PC-3 (cell line): Measurements from ENCODE around the gene C3orf62. TPM values are rescaled to one million over a fixed set of nuclear protein-coding genes. Genes with fewer than 3 reads are reported as not detected.
"Not testable (repeated sequence)": the region's sequence is repeated elsewhere in the genome, so short reads cannot be mapped to it uniquely, and the experiment has no call there.

Source experiments
- ATAC-seq: fragments of 200-7000 bp; cut with Tn5 transposase; 2 replicates; pipeline ENCODE4 v1.9.1; 2020; ENCODE audit warnings: mild to moderate bottlenecking, moderate library complexity
- BruUV-seq: library from RNA; stranded (reverse); fragments of 400-500 nt; replicated peaks from 2 replicates; lab custom pipeline; 2021; lab: Mats Ljungman, UMichigan
- CTCF ChIA-PET: fragments of 300-600 bp; sonication (Branson Sonifier 250); formaldehyde crosslinking; loops from one replicate; lab custom pipeline; 2022; ENCODE audit warnings: antibody characterized with exemption; lab: Charles Lee
- POLR2A ChIA-PET: fragments of 300-600 bp; sonication (Branson Sonifier 250); formaldehyde crosslinking; loops from one replicate; lab custom pipeline; 2022; ENCODE audit warnings: antibody characterized with exemption; ENCODE audit not compliant: unreplicated experiment; lab: Charles Lee
- DNase-seq: peaks from one replicate; pipeline ENCODE4 v3.0.0-alpha.2; 2015
- H2AFZ ChIP-seq: fragments of 300-600 bp; sonication (generic); 2 replicates; pipeline ENCODE4 v1.6.0; 2016; ENCODE audit warnings: antibody characterized with exemption, low read length
- H3F3A ChIP-seq: fragments of 300-600 bp; sonication (generic); one replicate; pipeline ENCODE4 v1.6.0; 2017; ENCODE audit warnings: antibody characterized with exemption, low read length, control low read depth, mild to moderate bottlenecking; ENCODE audit not compliant: unreplicated experiment
- H3K27ac ChIP-seq: fragments of 300-600 bp; sonication (generic); 2 replicates; pipeline ENCODE4 v1.5.1; 2016; ENCODE audit warnings: mild to moderate bottlenecking, low read length
- H3K27me3 ChIP-seq: fragments of 300-600 bp; sonication (generic); 2 replicates; pipeline ENCODE4 v1.6.1; 2016; ENCODE audit warnings: low read length, mixed read lengths
- H3K36me3 ChIP-seq: fragments of 300-600 bp; sonication (generic); 2 replicates; pipeline ENCODE4 v1.6.1; 2016; ENCODE audit warnings: low read depth, mixed run types, low read length, mixed read lengths
- H3K4me1 ChIP-seq: fragments of 300-600 bp; sonication (generic); 2 replicates; pipeline ENCODE4 v1.5.1; 2016; ENCODE audit warnings: low read length; ENCODE audit not compliant: insufficient read depth
- H3K4me2 ChIP-seq: fragments of 300-600 bp; sonication (generic); 2 replicates; pipeline ENCODE4 v1.6.0; 2016; ENCODE audit warnings: low read length
- H3K4me3 ChIP-seq: fragments of 300-600 bp; sonication (generic); 2 replicates; pipeline ENCODE4 v1.5.1; 2016; ENCODE audit warnings: mild to moderate bottlenecking, low read length, mixed read lengths
- H3K79me2 ChIP-seq: fragments of 300-600 bp; sonication (generic); 2 replicates; pipeline ENCODE4 v1.6.1; 2017; ENCODE audit warnings: low read length, mixed read lengths
- H3K9ac ChIP-seq: fragments of 300-600 bp; sonication (generic); 2 replicates; pipeline ENCODE4 v1.6.0; 2016; ENCODE audit warnings: mild to moderate bottlenecking, low read length
- H3K9me2 ChIP-seq: fragments of 300-600 bp; sonication (generic); replicated peaks from 2 replicates; pipeline ENCODE4 v1.6.1; 2016; ENCODE audit warnings: mixed run types, low read length, mixed read lengths
- H3K9me3 ChIP-seq: fragments of 300-600 bp; sonication (generic); 2 replicates; pipeline ENCODE4 v1.6.1; 2016; ENCODE audit warnings: low read length, mixed read lengths
- H4K20me1 ChIP-seq: fragments of 300-600 bp; sonication (generic); 2 replicates; pipeline ENCODE4 v1.6.1; 2016; ENCODE audit warnings: low read length, mixed read lengths
- EZH2 ChIP-seq: fragments of 300-600 bp; sonication (generic); IDR thresholded peaks from one replicate; pipeline ENCODE4 v1.6.1; 2017; ENCODE audit warnings: antibody characterized with exemption, mild to moderate bottlenecking, low read length; ENCODE audit not compliant: unreplicated experiment
- EZH2phosphoT487 ChIP-seq: fragments of 300-600 bp; sonication (generic); IDR thresholded peaks from 2 replicates; pipeline ENCODE4 v1.6.1; 2018; ENCODE audit warnings: mild to moderate bottlenecking, antibody characterized with exemption, low read length, borderline replicate concordance
- intact Hi-C: fragments of 100-400 bp; cut with micrococcal nuclease; formaldehyde crosslinking; loops from 2 replicates; pipeline ENCODE4 v1.9.0; 2023
- microRNA-seq: library from miRNA; unstranded; fragments of <30 nt; microRNA quantifications from one replicate; pipeline ENCODE4 v1.1.0, GENCODE V29; 2020; ENCODE audit not compliant: unreplicated experiment
- total RNA-seq: library from RNA; depleted of rRNA; stranded (reverse); fragments of >200 nt; gene quantifications from 2 replicates; pipeline ENCODE4 v1.2.3, GENCODE V29; 2014; rRNA removed
- TF ChIP-seq, protein P1 (sequence below): fragments of 300-600 bp; sonication (generic); conservative IDR thresholded peaks from 2 replicates; pipeline ENCODE4 v1.5.1; 2017; ENCODE audit warnings: antibody characterized with exemption, low read depth, mild to moderate bottlenecking, low read length

Gene C3orf62
- total RNA-seq, 1 experiment from 2014 or later, result 3.9 TPM

DNA sequence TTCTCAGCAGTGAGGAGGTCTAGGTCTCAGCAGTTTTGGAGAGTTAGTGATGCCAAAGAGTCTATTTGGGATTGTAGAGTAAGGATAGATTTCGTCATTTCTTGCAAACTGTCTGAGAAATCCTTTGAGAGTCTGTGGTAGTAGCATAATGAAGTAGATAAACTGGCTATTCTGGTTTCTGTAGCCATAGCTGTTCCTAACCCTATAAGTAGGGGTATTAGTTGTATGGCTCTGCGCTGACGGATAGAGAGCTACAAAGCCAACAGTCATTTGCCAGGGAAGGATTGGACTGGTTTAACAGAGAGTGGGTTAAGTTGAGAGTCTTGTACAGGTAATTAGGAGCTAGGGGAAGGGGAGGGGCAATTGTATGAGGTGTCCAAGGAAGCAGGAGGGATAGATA is 55.0 kb downstream of the C3orf62 start:
- no peak overlapping the region for H2AFZ ChIP-seq
- H3K27ac ChIP-seq, result no peak overlapping the region
- CTCF ChIA-PET, result no interaction called here
- no peak overlapping the region for H3K9ac ChIP-seq
- POLR2A ChIA-PET, result no interaction called here
- H4K20me1 ChIP-seq, result no peaks in the 10 kb centered on the region
- peaks cover 7% of the 10 kb centered on the region for H3K4me1 ChIP-seq
- H3K27me3 ChIP-seq, result no peaks in the 10 kb centered on the region
- intact Hi-C loops, result no loop called here
- no peaks in the 10 kb centered on the region for H3K36me3 ChIP-seq
- TF ChIP-seq EZH2phosphoT487, result no peak
- TF ChIP-seq, protein P1, sequence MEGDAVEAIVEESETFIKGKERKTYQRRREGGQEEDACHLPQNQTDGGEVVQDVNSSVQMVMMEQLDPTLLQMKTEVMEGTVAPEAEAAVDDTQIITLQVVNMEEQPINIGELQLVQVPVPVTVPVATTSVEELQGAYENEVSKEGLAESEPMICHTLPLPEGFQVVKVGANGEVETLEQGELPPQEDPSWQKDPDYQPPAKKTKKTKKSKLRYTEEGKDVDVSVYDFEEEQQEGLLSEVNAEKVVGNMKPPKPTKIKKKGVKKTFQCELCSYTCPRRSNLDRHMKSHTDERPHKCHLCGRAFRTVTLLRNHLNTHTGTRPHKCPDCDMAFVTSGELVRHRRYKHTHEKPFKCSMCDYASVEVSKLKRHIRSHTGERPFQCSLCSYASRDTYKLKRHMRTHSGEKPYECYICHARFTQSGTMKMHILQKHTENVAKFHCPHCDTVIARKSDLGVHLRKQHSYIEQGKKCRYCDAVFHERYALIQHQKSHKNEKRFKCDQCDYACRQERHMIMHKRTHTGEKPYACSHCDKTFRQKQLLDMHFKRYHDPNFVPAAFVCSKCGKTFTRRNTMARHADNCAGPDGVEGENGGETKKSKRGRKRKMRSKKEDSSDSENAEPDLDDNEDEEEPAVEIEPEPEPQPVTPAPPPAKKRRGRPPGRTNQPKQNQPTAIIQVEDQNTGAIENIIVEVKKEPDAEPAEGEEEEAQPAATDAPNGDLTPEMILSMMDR, result no peak
- TF ChIP-seq EZH2, result no peak
- no peaks in the 10 kb centered on the region for H3K9me3 ChIP-seq
- no peaks in the 10 kb centered on the region for H3K79me2 ChIP-seq
- no peak overlapping the region for H3K4me3 ChIP-seq
- H3K4me2 ChIP-seq, result no peak overlapping the region
- no peak for ATAC-seq
- peak; percentile 69 for DNase-seq
- no peaks in the 10 kb centered on the region for H3F3A ChIP-seq
- H3K9me2 ChIP-seq, result no peaks in the 10 kb centered on the region
- BruUV-seq, result no TSS peak

DNA sequence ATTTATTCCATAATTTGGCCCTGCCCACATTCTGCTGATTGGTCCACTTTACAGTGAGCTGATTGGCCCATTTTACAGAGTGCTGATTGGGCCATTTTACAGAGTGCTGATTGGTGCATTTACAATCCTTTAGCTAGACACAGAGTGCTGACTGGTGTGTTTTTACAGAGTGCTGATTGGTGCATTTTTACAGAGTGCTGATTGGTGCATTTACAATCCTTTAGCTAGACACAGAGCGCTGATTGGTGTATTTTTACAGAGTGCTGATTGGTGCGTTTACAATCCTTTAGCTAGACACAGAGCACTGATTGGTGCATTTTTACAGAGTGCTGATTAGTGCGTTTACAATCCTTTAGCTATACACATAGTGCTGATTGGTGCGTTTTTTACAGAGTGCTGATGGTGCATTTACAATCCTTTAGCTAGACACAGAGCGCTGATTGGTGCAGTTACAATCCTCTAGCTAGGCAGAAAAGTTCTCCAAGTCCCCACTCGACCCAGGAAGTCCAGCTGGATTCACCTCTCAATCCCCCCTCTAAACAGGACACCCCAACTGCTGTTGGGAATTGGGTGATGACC is 56.0 kb downstream of the C3orf62 start:
- ATAC-seq, H4K20me1 ChIP-seq, H3K27me3 ChIP-seq, H3K9me2 ChIP-seq, intact Hi-C loops, BruUV-seq, H3K4me1 ChIP-seq, H3K36me3 ChIP-seq, H3K9ac ChIP-seq, DNase-seq, H3K9me3 ChIP-seq, H3K4me2 ChIP-seq, CTCF ChIA-PET, H3K79me2 ChIP-seq, H3K27ac ChIP-seq, H2AFZ ChIP-seq, H3K4me3 ChIP-seq, POLR2A ChIA-PET, H3F3A ChIP-seq: not testable (repeated sequence)

DNA sequence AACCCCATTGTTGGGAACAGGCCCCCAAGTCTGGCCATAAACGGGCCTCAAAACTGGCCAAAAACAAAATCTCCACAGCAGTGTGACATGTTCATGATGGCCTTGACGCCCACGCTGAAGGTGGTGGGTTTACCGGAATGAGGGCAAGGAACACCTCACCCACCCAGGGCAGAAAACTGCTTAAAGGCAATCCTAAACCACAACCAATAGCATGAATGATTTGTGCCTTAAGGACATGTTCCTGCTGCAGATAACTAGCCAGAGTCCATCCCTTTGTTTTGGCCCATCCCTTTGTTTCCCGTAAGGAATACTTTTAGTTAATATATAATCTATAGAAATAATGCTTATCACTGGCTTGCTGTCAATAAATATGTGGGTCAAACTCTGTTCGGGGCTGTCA is 57.9 kb downstream of the C3orf62 start:
- no TSS peak for BruUV-seq
- H3K4me1 ChIP-seq, result peaks cover 7% of the 10 kb centered on the region
- H3K9me2 ChIP-seq, result no peaks in the 10 kb centered on the region
- ChIA-PET CTCF (no interaction called here), POLR2A (no interaction called here)
- ATAC-seq (no peak), DNase-seq (no peak)
- H3K27ac ChIP-seq, result peak overlapping the region; percentile 51
- no peaks in the 10 kb centered on the region for H3K36me3 ChIP-seq
- no peaks in the 10 kb centered on the region for H3K9me3 ChIP-seq
- no peaks in the 10 kb centered on the region for H4K20me1 ChIP-seq
- H3F3A ChIP-seq, result no peaks in the 10 kb centered on the region
- no peaks in the 10 kb centered on the region for H3K27me3 ChIP-seq
- intact Hi-C loops, result loop anchor here (5.0 kb wide), 1 partner anchor 33 kb away; no protein-coding TSS in a partner anchor
- no peak overlapping the region for H3K4me3 ChIP-seq
- H3K79me2 ChIP-seq, result no peaks in the 10 kb centered on the region
- H3K9ac ChIP-seq, result no peak overlapping the region
- H2AFZ ChIP-seq, result no peak overlapping the region
- no peak overlapping the region for H3K4me2 ChIP-seq
- TF ChIP-seq EZH2phosphoT487 (no peak), EZH2 (no peak)
- TF ChIP-seq, protein P1, result no peak

Small RNA genes within 50 kb of the gene (microRNA-seq; reads per million reads assigned to microRNA genes)
- gene MIR4271, result not detected

Other genes with a start within 250 kb of the C3orf62 start
- 532 and 576 TPM in 2 replicates for gene IMPDH2, start 247.8 kb downstream of the C3orf62 start, total RNA-seq
- gene QRICH1, start 183.2 kb downstream of the C3orf62 start, total RNA-seq, result 90.2 and 124 TPM in 2 replicates
- 310 and 316 TPM in 2 replicates for gene QARS1, start 172.5 kb downstream of the C3orf62 start, total RNA-seq
- 84.4 and 86.7 TPM in 2 replicates for gene USP19, start 156.4 kb downstream of the C3orf62 start, total RNA-seq
- 240 and 365 TPM in 2 replicates for gene LAMB2, start 144.2 kb downstream of the C3orf62 start, total RNA-seq
- gene CCDC71, start 110.9 kb downstream of the C3orf62 start, total RNA-seq, result 19.4 and 27.7 TPM in 2 replicates
- gene KLHDC8B, start 105.6 kb downstream of the C3orf62 start, total RNA-seq, result 24.3 and 34.4 TPM in 2 replicates
- 19.9 and 22.8 TPM in 2 replicates for gene USP4, start 62.8 kb upstream of the C3orf62 start, total RNA-seq
- gene GPX1, start 81.1 kb upstream of the C3orf62 start, total RNA-seq, result 714 and 745 TPM in 2 replicates
- 278 and 292 TPM in 2 replicates for gene RHOA, start 134.7 kb upstream of the C3orf62 start, total RNA-seq
- gene TCTA, start 135.2 kb upstream of the C3orf62 start, total RNA-seq, result 23.7 and 25.4 TPM in 2 replicates
- gene AMT, start 145.2 kb upstream of the C3orf62 start, total RNA-seq, result 1.6 and 1.8 TPM in 2 replicates
- 1.8 and 5.3 TPM in 2 replicates for gene NICN1, start 152.1 kb upstream of the C3orf62 start, total RNA-seq
- gene DAG1, start 193.0 kb upstream of the C3orf62 start, total RNA-seq, result 111 and 114 TPM in 2 replicates